Stimulated activated CD8-positive, alpha-beta memory T cell treated with anti-CD3 and anti-CD28 coated beads, Interleukin-4, amount 100 ng/mL, for 24 hours (primary cell): ENCODE measurements around the gene CDC42BPB.

Source experiments
- DNase-seq: peaks from one replicate; pipeline ENCODE4 v3.0.0-alpha.2; 2020; ENCODE audit warnings: low read depth

The CDC42BPB gene

GRCh38 chr14:103057372-103058163 lies at the start of gene CDC42BPB:
Gene CDC42BPB, minus strand, starts transcription at chr14:103057549. Its CDS starts 376 bp downstream, at chr14:103057173.
- peak; percentile 21 for DNase-seq

- no peak for DNase-seq
Observed at GRCh38 chr14:103105580-103106150, 48.3 kb upstream of the CDC42BPB start.

GRCh38 chr14:103104654-103105452 lies 47.5 kb upstream of the CDC42BPB start:
- peak; percentile 59 for DNase-seq

GRCh38 chr14:103104389-103104653 lies 47.0 kb upstream of the CDC42BPB start:
- DNase-seq, result no peak

- no peak for DNase-seq
Observed at GRCh38 chr14:103103461-103104388, 46.4 kb upstream of the CDC42BPB start.

- no peak for DNase-seq
Observed at GRCh38 chr14:103102689-103103260, 45.4 kb upstream of the CDC42BPB start.

GRCh38 chr14:103101963-103102688 lies 44.8 kb upstream of the CDC42BPB start:
- no peak for DNase-seq

GRCh38 chr14:103101257-103101962 lies 44.1 kb upstream of the CDC42BPB start:
- no peak for DNase-seq

- DNase-seq, result no peak
Observed at GRCh38 chr14:103100281-103101121, 43.2 kb upstream of the CDC42BPB start.

- DNase-seq, result no peak
Observed at GRCh38 chr14:103099733-103100280, 42.5 kb upstream of the CDC42BPB start.

GRCh38 chr14:103099081-103099732 lies 41.9 kb upstream of the CDC42BPB start:
- no peak for DNase-seq

- DNase-seq, result no peak
Observed at GRCh38 chr14:103097994-103098957, 40.9 kb upstream of the CDC42BPB start.

GRCh38 chr14:103097244-103097993 lies 40.1 kb upstream of the CDC42BPB start:
- no peak for DNase-seq

GRCh38 chr14:103096387-103096786 lies 39.0 kb upstream of the CDC42BPB start:
- DNase-seq, result no peak

GRCh38 chr14:103095210-103095778 lies 37.9 kb upstream of the CDC42BPB start:
- DNase-seq, result no peak
